MM.1S (cell line): Measurements from ENCODE around the gene MCM6.

Experiments
- EZH2 ChIP-seq: fragments of 300-600 bp; sonication (generic); optimal IDR thresholded peaks from 2 replicates; pipeline ENCODE3; 2017; ENCODE audit warnings: low read depth, mild to moderate bottlenecking, antibody characterized with exemption, low read length, mixed read lengths
- EZH2phosphoT487 ChIP-seq: fragments of 300-600 bp; sonication (generic); IDR thresholded peaks from 2 replicates; pipeline ENCODE4 v1.6.1; 2018; ENCODE audit warnings: antibody characterized with exemption, low read length
- TF ChIP-seq, protein P1 (sequence below): fragments of 300-600 bp; sonication (generic); IDR thresholded peaks from 2 replicates; pipeline ENCODE4 v1.5.1; 2016; ENCODE audit warnings: antibody characterized with exemption, low read length, mixed read lengths

DNA sequence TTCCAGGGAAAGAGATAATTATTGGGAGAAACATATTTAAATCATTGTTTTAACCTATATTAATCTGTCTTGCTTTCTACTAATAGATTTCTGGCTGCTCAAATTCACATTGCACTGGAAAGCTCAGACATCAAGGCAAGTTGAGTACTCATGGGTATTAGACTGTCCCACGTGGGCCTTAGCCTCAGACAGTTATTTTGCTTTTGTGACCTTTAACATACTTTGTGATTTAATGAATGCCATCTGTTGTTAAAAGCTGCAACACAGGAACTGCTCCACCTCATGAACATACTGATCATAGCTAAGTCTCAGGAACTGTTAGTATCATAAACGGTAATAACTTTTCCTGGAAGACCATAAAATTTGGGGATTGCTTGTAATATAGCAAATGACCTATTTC is 36.5 kb downstream of the MCM6 start:
- TF ChIP-seq, protein P1, sequence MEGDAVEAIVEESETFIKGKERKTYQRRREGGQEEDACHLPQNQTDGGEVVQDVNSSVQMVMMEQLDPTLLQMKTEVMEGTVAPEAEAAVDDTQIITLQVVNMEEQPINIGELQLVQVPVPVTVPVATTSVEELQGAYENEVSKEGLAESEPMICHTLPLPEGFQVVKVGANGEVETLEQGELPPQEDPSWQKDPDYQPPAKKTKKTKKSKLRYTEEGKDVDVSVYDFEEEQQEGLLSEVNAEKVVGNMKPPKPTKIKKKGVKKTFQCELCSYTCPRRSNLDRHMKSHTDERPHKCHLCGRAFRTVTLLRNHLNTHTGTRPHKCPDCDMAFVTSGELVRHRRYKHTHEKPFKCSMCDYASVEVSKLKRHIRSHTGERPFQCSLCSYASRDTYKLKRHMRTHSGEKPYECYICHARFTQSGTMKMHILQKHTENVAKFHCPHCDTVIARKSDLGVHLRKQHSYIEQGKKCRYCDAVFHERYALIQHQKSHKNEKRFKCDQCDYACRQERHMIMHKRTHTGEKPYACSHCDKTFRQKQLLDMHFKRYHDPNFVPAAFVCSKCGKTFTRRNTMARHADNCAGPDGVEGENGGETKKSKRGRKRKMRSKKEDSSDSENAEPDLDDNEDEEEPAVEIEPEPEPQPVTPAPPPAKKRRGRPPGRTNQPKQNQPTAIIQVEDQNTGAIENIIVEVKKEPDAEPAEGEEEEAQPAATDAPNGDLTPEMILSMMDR: no peak
- no peak for TF ChIP-seq EZH2phosphoT487
- TF ChIP-seq EZH2: no peak
